Natural killer cell (primary cell): Measurements from ENCODE around the gene ZBTB46. TPM values are rescaled to one million over a fixed set of nuclear protein-coding genes. Genes with fewer than 3 reads are reported as not detected.

Source experiments
- ATAC-seq, 3 donors: fragments of 150-1000 bp in 2 of 3; fragments of 200-7000 bp in 1 of 3; cut with Tn5 transposase; 1 replicate in 1 of 3; 2 replicates in 2 of 3; pipeline ENCODE4 v1.10.0; 2021; ENCODE audit warnings: mild to moderate bottlenecking in 2 of 3, moderate library complexity in 2 of 3
- DNase-seq, 2 donors: peaks; one replicate each; pipeline versions ENCODE4 v3.0.0 to v3.0.0-alpha.2; 2013 to 2021; ENCODE audit warnings: mixed read lengths in 1 of 2
- H3K27ac ChIP-seq: one replicate; pipeline ENCODE4 v1.5.1; 2013; ENCODE audit warnings: mild to moderate bottlenecking, low read length
- H3K27me3 ChIP-seq: one replicate; pipeline ENCODE4 v1.6.1; 2013; ENCODE audit warnings: low read length; ENCODE audit not compliant: control insufficient read depth, insufficient read depth
- H3K36me3 ChIP-seq: one replicate; pipeline ENCODE4 v1.6.1; 2013; ENCODE audit warnings: low read length; ENCODE audit not compliant: control insufficient read depth, insufficient read depth
- H3K4me1 ChIP-seq: one replicate; pipeline ENCODE4 v1.6.1; 2013; ENCODE audit warnings: low read length; ENCODE audit not compliant: control insufficient read depth, insufficient read depth
- H3K4me3 ChIP-seq: one replicate; pipeline ENCODE4 v1.5.1; 2013; ENCODE audit warnings: low read length
- H3K9me3 ChIP-seq: one replicate; pipeline ENCODE4 v1.6.1; 2013; ENCODE audit warnings: low read length; ENCODE audit not compliant: control insufficient read depth, insufficient read depth
- H3K27ac Mint-ChIP-seq, 2 donors: one replicate each; pipeline ENCODE4 v1.8.0; 2022; ENCODE audit warnings: mild to moderate bottlenecking in 2 of 2, mixed read lengths in 2 of 2, moderate library complexity in 1 of 2
- H3K27me3 Mint-ChIP-seq, 2 donors: one replicate each; pipeline ENCODE4 v1.8.0; 2022; ENCODE audit warnings: low read depth in 2 of 2, mixed read lengths in 2 of 2
- H3K36me3 Mint-ChIP-seq: one replicate; pipeline ENCODE4 v1.8.0; 2022; ENCODE audit warnings: mixed read lengths
- H3K4me1 Mint-ChIP-seq, 2 donors: one replicate each; pipeline ENCODE4 v1.8.0; 2022; ENCODE audit warnings: mixed read lengths in 2 of 2
- H3K4me3 Mint-ChIP-seq: one replicate; pipeline ENCODE4 v1.8.0; 2022; ENCODE audit warnings: mild to moderate bottlenecking, moderate library complexity, mixed read lengths
- H3K9me3 Mint-ChIP-seq, 2 donors: one replicate each; pipeline ENCODE4 v1.8.0; 2022; ENCODE audit warnings: mixed read lengths in 2 of 2
- WGBS: methylation state at CpG from one replicate; pipeline ENCODE4 v1.1.7; 2013; ENCODE audit warnings: missing lambda C conversion rate; ENCODE audit not compliant: insufficient coverage; 5-methylcytosine and 5-hydroxymethylcytosine counted together
- intact Hi-C: fragments of 100-400 bp; cut with micrococcal nuclease; formaldehyde crosslinking; loops from one replicate; pipeline ENCODE4 v1.14.2; 2022
- total RNA-seq, 4 donors: library from RNA; stranded (reverse); fragments of 120-200 nt in 1 of 4; gene quantifications; one replicate each; pipeline versions ENCODE4 v1.2.3 to v1.2.4, GENCODE V29; 2013 to 2022
- TF ChIP-seq, protein P1 (sequence below): fragments of 200-600 bp; IDR thresholded peaks from one replicate; pipeline ENCODE4 v1.8.0; 2022; ENCODE audit warnings: antibody characterized with exemption

The ZBTB46 gene
- total RNA-seq, 3 donors from 2014 or later (not counting 1 experiment from before 2014, with no cell fraction given) = 1.1 TPM

DNA sequence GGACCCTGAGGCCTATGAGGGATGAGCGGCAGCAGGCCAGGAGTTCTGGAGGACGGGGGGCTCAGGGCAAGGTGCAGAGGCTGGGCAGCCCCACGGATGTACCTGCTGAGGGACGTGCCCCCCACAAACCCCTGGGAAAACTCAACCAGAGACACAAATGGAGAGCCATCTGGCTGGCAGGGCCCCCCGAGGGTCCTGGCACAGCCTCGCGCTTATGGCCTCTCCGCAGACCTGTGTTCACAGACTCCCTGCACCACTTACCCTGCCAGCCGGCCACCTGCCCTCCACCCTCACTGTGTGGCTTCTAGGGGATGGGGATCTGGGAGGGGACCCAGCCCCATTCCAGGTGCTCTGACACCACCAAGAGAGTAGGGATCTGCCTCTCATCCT is 3.4 kb upstream of the ZBTB46 start:
- intact Hi-C loops = no loop called here
- H3K4me1 Mint-ChIP-seq = peaks cover 8% of the 10 kb centered on the region in 2 donors
- H3K27ac Mint-ChIP-seq = no peak overlapping the region

DNA sequence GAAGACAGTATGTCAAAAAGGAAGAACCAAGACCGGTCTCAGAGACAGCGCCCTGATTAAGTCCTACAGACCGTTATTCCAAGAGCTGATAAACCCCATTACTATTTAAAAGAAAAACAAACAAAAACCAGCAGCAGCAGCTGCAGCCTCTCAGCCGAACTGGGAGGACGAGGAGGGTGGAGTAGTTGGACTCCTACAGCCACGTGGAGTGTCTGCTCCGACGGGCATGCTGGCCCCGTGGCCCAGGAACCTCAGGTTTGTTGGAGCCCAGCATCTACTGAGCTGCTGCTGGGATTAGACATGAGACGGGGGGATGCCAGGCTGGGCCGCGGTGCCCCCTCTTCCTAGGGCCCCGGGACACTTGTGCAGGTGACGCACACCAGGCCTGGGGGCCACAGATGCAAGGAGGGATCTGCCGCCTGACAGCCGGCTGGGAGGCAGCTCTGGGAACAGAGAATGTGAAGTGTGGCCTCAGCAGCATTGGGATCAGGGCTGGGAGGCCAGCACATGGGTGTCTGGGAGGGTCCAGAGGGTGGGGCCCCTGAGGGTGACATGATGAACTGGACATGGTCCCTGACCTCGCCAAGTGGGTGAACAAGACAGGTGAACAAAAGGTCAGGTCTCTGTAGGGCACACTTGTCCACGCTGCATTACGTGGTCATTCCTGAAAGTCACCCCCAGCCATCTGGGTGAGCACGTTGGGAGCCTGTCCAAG is 2.9 kb upstream of the ZBTB46 start:
- Mint-ChIP-seq H3K9me3 (no peaks in the 10 kb centered on the region), H3K36me3 (no peaks in the 10 kb centered on the region), H3K4me3 (peak overlapping the region; percentile 19), H3K27me3 (peaks cover 14 to 17% of the 10 kb centered on the region in 2 donors), H3K4me1 (peaks cover 9 to 10% of the 10 kb centered on the region in 2 donors), H3K27ac (no peak overlapping the region)
- TF ChIP-seq, protein P1, sequence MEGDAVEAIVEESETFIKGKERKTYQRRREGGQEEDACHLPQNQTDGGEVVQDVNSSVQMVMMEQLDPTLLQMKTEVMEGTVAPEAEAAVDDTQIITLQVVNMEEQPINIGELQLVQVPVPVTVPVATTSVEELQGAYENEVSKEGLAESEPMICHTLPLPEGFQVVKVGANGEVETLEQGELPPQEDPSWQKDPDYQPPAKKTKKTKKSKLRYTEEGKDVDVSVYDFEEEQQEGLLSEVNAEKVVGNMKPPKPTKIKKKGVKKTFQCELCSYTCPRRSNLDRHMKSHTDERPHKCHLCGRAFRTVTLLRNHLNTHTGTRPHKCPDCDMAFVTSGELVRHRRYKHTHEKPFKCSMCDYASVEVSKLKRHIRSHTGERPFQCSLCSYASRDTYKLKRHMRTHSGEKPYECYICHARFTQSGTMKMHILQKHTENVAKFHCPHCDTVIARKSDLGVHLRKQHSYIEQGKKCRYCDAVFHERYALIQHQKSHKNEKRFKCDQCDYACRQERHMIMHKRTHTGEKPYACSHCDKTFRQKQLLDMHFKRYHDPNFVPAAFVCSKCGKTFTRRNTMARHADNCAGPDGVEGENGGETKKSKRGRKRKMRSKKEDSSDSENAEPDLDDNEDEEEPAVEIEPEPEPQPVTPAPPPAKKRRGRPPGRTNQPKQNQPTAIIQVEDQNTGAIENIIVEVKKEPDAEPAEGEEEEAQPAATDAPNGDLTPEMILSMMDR = no peak
- Histone ChIP-seq H3K9me3 (no peaks in the 10 kb centered on the region), H3K4me1 (peaks cover 11% of the 10 kb centered on the region), H3K36me3 (no peaks in the 10 kb centered on the region), H3K4me3 (no peak overlapping the region), H3K27ac (no peak overlapping the region), H3K27me3 (peaks cover 11% of the 10 kb centered on the region)
- intact Hi-C loops = no loop called here
- WGBS = 92% methylated on average over 20 of the region's 20 CpGs
- DNase-seq = no peak
- ATAC-seq = no peak

More for the DNA sequence above, 3.4 kb upstream of the ZBTB46 start:
- no peaks in the 10 kb centered on the region for H3K9me3 Mint-ChIP-seq
- no peaks in the 10 kb centered on the region for H3K9me3 ChIP-seq
- peaks cover 9 to 13% of the 10 kb centered on the region in 2 donors for H3K27me3 Mint-ChIP-seq
- no peaks in the 10 kb centered on the region for H3K36me3 Mint-ChIP-seq
- no peak overlapping the region for H3K4me3 ChIP-seq
- H3K27ac ChIP-seq = no peak overlapping the region
- 89% methylated on average over 7 of the region's 9 CpGs for WGBS
- TF ChIP-seq, protein P1 = no peak
- DNase-seq (no peak), ATAC-seq (no peak)
- peaks cover 5% of the 10 kb centered on the region for H3K27me3 ChIP-seq
- peaks cover 7% of the 10 kb centered on the region for H3K4me1 ChIP-seq
- no peaks in the 10 kb centered on the region for H3K36me3 ChIP-seq
- no peak overlapping the region for H3K4me3 Mint-ChIP-seq

DNA sequence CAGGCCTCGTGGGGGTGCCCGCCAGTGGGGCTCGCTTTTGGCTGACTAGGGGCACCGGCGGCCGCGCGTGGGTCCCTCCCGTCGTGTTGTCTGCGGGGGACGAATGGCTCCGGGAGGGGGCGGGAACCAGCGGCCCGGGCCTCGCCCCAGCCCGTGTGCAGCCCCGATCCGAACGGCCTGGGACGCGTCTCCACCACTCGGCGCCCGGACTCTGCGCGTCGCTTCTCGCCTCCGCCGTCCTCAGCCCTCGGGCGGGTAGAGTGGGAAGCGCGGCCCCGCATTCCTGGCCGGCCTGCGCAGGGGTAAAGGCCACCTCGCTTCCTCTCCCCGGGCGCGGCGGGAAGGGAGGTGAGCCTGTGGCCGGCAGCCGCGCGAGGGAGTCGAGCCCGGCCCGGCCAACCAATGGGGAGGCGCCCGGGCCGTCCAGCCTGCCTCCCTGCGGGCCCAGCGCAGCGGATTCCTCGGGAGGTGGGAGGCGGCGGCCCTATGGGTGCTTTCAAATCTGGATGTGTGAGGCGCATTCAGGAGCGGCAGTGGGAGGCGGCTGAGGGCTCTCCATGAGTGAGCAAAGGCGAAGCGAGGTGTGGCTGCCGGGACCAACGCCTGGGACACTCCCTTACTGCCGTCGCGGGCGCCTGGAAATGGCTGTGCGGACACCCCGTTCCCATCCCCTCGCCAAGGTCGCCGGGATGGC is 1.1 kb upstream of the ZBTB46 start:
- peaks cover 21 to 26% of the 10 kb centered on the region in 2 donors for H3K27me3 Mint-ChIP-seq
- intact Hi-C loops = no loop called here
- H3K4me3 Mint-ChIP-seq = peak overlapping the region; percentile 58
- Histone ChIP-seq H3K27me3 (peaks cover 20% of the 10 kb centered on the region), H3K36me3 (no peaks in the 10 kb centered on the region), H3K9me3 (no peaks in the 10 kb centered on the region), H3K4me1 (peaks cover 11% of the 10 kb centered on the region), H3K27ac (no peak overlapping the region), H3K4me3 (no peak overlapping the region)
- ATAC-seq (peak in 1 of 3 donors; percentile 12), DNase-seq (no peak)
- H3K36me3 Mint-ChIP-seq = no peaks in the 10 kb centered on the region
- no peak overlapping the region for H3K27ac Mint-ChIP-seq
- 23% methylated on average over 76 of the region's 76 CpGs for WGBS
- no peaks in the 10 kb centered on the region for H3K9me3 Mint-ChIP-seq
- TF ChIP-seq, protein P1 = no peak
- H3K4me1 Mint-ChIP-seq = peaks cover 9 to 10% of the 10 kb centered on the region in 2 donors
